B cell (primary cell): ENCODE data around the gene DHRS7B. TPM values are rescaled to one million over a fixed set of nuclear protein-coding genes. Genes with fewer than 3 reads are reported as not detected.

Experiments used
- ATAC-seq: fragments of 200-7000 bp; cut with Tn5 transposase; one replicate; pipeline ENCODE4 v1.10.0; 2021; ENCODE audit warnings: low read depth, mild to moderate bottlenecking, moderate number of reproducible peaks, moderate library complexity
- CTCF ChIA-PET: fragments of 350-600 bp; sonication (Branson Sonifier 250); formaldehyde crosslinking; loops from one replicate; lab custom pipeline; 2021; ENCODE audit warnings: antibody characterized with exemption, inconsistent platforms; lab: Charles Lee
- POLR2A ChIA-PET: fragments of 350-600 bp; sonication (Branson Sonifier 250); formaldehyde crosslinking; loops from one replicate; lab custom pipeline; 2021; ENCODE audit warnings: antibody characterized with exemption; lab: Charles Lee
- DNase-seq: peaks from one replicate; pipeline ENCODE4 v3.0.0; 2013
- H2AFZ ChIP-seq: 2 replicates; pipeline ENCODE4 v1.6.1; 2012; ENCODE audit warnings: mild to moderate bottlenecking, low read depth, low read length; ENCODE audit not compliant: insufficient read depth, poor library complexity, severe bottlenecking
- H3K27ac ChIP-seq, 2 donors: 1 replicate in 1 of 2; 2 replicates in 1 of 2; pipeline ENCODE4 v1.5.1; 2012 to 2013; ENCODE audit warnings: low read length in 2 of 2, mild to moderate bottlenecking in 2 of 2, moderate library complexity in 1 of 2
- H3K27me3 ChIP-seq, 4 experiments: fragments of 200-600 bp in 1 of 4; sonication (generic) in 1 of 4; replicated peaks in 1 of 4; 1 replicate in 2 of 4; 2 replicates in 2 of 4; pipeline versions ENCODE4 v1.6.1 to v1.7.0; 2013 to 2016; ENCODE audit warnings: low read length in 3 of 4, mild to moderate bottlenecking in 2 of 4, mixed read lengths in 1 of 4, moderate library complexity in 1 of 4; ENCODE audit not compliant: insufficient read depth in 4 of 4, control insufficient read depth in 3 of 4; ENCODE audit errors: control extremely low read depth in 1 of 4
- H3K36me3 ChIP-seq, 2 experiments: replicated peaks in 1 of 2; 1 replicate in 1 of 2; 2 replicates in 1 of 2; pipeline versions ENCODE4 v1.6.1 to v1.7.1; 2013; ENCODE audit warnings: low read length in 1 of 2; ENCODE audit not compliant: insufficient read depth in 2 of 2, control insufficient read depth in 1 of 2; ENCODE audit errors: control extremely low read depth in 1 of 2, extremely low read depth in 1 of 2
- H3K4me1 ChIP-seq, 2 donors: fragments of 200-600 bp in 1 of 2; sonication (generic) in 1 of 2; 1 replicate in 1 of 2; 2 replicates in 1 of 2; pipeline versions ENCODE4 v1.5.1 to v1.6.1; 2013 to 2017; ENCODE audit warnings: low read length in 2 of 2; ENCODE audit not compliant: control insufficient read depth in 2 of 2, insufficient read depth in 2 of 2
- H3K4me2 ChIP-seq: replicated peaks from 2 replicates; pipeline ENCODE3; 2012; ENCODE audit warnings: mild to moderate bottlenecking, low read depth, low read length; ENCODE audit not compliant: poor library complexity, severe bottlenecking
- H3K4me3 ChIP-seq, 5 experiments: fragments of 200-600 bp in 1 of 5; sonication (generic) in 1 of 5; 1 replicate in 3 of 5; 2 replicates in 2 of 5; pipeline versions ENCODE4 v1.5.1 to v1.7.0; 2011 to 2016; ENCODE audit warnings: low read length in 4 of 5, mild to moderate bottlenecking in 4 of 5, low read depth in 2 of 5, control low read depth in 1 of 5, moderate library complexity in 1 of 5; ENCODE audit not compliant: insufficient read depth in 1 of 5; ENCODE audit errors: control extremely low read depth in 1 of 5, extremely low read depth in 1 of 5
- H3K79me2 ChIP-seq: fragments of 200-600 bp; sonication (generic); one replicate; pipeline ENCODE4 v1.6.0; 2016; ENCODE audit warnings: low read length; ENCODE audit not compliant: control insufficient read depth, insufficient read depth
- H3K9ac ChIP-seq: fragments of 200-600 bp; sonication (generic); 2 replicates; pipeline ENCODE4 v1.6.1; 2017; ENCODE audit warnings: mild to moderate bottlenecking, low read length, moderate library complexity
- H3K9me3 ChIP-seq, 3 donors: one replicate each; pipeline versions ENCODE4 v1.6.1 to v1.7.1; 2013; ENCODE audit warnings: low read length in 2 of 3; ENCODE audit not compliant: control insufficient read depth in 2 of 3, insufficient read depth in 1 of 3; ENCODE audit errors: control extremely low read depth in 1 of 3
- H4K20me1 ChIP-seq: 2 replicates; pipeline ENCODE4 v1.6.0; 2012; ENCODE audit warnings: mild to moderate bottlenecking, low read length; ENCODE audit not compliant: insufficient read depth, control insufficient read depth, poor library complexity, severe bottlenecking
- H3K27ac Mint-ChIP-seq: one replicate; pipeline ENCODE4 v1.8.0; 2021; ENCODE audit warnings: mixed read lengths
- H3K27me3 Mint-ChIP-seq: one replicate; pipeline ENCODE4 v1.8.0; 2021; ENCODE audit warnings: mixed read lengths
- H3K4me1 Mint-ChIP-seq: one replicate; pipeline ENCODE4 v1.8.0; 2021; ENCODE audit warnings: mixed read lengths
- H3K4me3 Mint-ChIP-seq: one replicate; pipeline ENCODE4 v1.8.0; 2021; ENCODE audit warnings: mixed read lengths
- H3K9me3 Mint-ChIP-seq: one replicate; pipeline ENCODE4 v1.8.0; 2022; ENCODE audit warnings: mixed read lengths; ENCODE audit not compliant: insufficient read depth
- CTCF ChIP-seq: fragments of 200-600 bp; IDR thresholded peaks from one replicate; pipeline ENCODE4 v1.8.0; 2022; ENCODE audit warnings: antibody characterized with exemption, mild to moderate bottlenecking
- EZH2 ChIP-seq: IDR thresholded peaks from 2 replicates; pipeline ENCODE4 v1.6.1; 2012; ENCODE audit warnings: borderline replicate concordance, low read depth, mild to moderate bottlenecking, moderate library complexity, low read length; ENCODE audit not compliant: insufficient read depth, poor library complexity, severe bottlenecking
- WGBS: methylation state at CpG from one replicate; pipeline ENCODE4 v1.1.5; 2013; ENCODE audit warnings: missing lambda C conversion rate; ENCODE audit not compliant: insufficient coverage; 5-methylcytosine and 5-hydroxymethylcytosine counted together
- intact Hi-C: fragments of 100-400 bp; cut with micrococcal nuclease; formaldehyde crosslinking; loops from one replicate; pipeline ENCODE4 v1.10.0; 2022
- polyA plus RNA-seq: library from polyadenylated mRNA; depleted of rRNA; stranded (reverse); fragments of >200 nt; gene quantifications from 2 replicates; pipeline ENCODE4 v1.2.3, GENCODE V29; 2012
- total RNA-seq, 2 donors: library from RNA; stranded (reverse); fragments of 120-200 nt in 1 of 2; gene quantifications; 1 replicate in 1 of 2; 2 replicates in 1 of 2; pipeline versions ENCODE4 v1.2.3 to v1.2.4, GENCODE V29; 2013 to 2022

Gene DHRS7B
- total and polyA plus RNA-seq, 2 donors (not counting 1 experiment from before 2014, with no cell fraction given), result 8.2 to 13.4 TPM

GRCh38 chr17:21174186-21174585, 47.4 kb downstream of the DHRS7B start:
- DNase-seq, result no peak
- intact Hi-C loops, result no loop called here
- CTCF ChIA-PET, result no interaction called here
- TF ChIP-seq CTCF, result no peak
- no peak for TF ChIP-seq EZH2
- Histone ChIP-seq H3K9ac (no peak overlapping the region), H3K36me3 (peaks cover 0 to 17% of the 10 kb centered on the region in 2 experiments), H4K20me1 (peaks cover 9% of the 10 kb centered on the region), H3K79me2 (no peaks in the 10 kb centered on the region), H3K4me1 (peaks cover 7 to 9% of the 10 kb centered on the region in 2 donors), H3K9me3 (no peaks in the 10 kb centered on the region), H3K4me2 (no peak overlapping the region), H3K4me3 (no peak overlapping the region), H2AFZ (no peak overlapping the region), H3K27ac (no peak overlapping the region), H3K27me3 (no peaks in the 10 kb centered on the region)
- Mint-ChIP-seq H3K4me1 (peaks cover 21% of the 10 kb centered on the region), H3K27ac (no peak overlapping the region), H3K9me3 (no peaks in the 10 kb centered on the region), H3K4me3 (no peak overlapping the region), H3K27me3 (no peaks in the 10 kb centered on the region)
- POLR2A ChIA-PET, result no interaction called here
- no peak for ATAC-seq
- WGBS, result 95% methylated on average over 7 of the region's 8 CpGs

DNA sequence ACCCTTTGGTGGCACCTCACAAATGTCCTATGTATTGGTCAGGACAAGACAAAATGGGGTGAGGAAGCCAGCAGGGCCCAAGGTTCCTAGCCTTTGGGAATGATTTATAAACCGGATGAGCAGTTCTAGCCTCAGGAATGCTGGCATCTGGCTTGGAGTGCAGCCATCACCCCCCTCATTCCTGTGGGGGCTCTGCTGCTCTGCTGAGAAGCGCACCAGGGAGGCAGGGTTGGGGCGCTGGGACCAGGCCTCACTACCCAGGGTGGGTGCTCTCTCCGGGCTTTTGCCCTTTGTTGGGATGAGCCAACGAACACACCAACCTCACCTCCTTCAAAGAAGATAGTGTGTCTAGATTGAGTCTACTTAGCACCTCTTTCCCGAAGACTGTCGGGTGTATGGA, 47.9 kb downstream of the DHRS7B start:
- H2AFZ ChIP-seq, result no peak overlapping the region
- H4K20me1 ChIP-seq, result peaks cover 9% of the 10 kb centered on the region
- no peak overlapping the region for H3K27ac ChIP-seq
- no peak for DNase-seq
- Mint-ChIP-seq H3K27me3 (no peaks in the 10 kb centered on the region), H3K4me1 (peaks cover 21% of the 10 kb centered on the region), H3K9me3 (no peaks in the 10 kb centered on the region), H3K4me3 (no peak overlapping the region), H3K27ac (no peak overlapping the region)
- intact Hi-C loops, result no loop called here
- ATAC-seq, result no peak
- H3K27me3 ChIP-seq, result no peaks in the 10 kb centered on the region
- H3K4me2 ChIP-seq, result no peak overlapping the region
- H3K9me3 ChIP-seq, result no peaks in the 10 kb centered on the region
- no peak for TF ChIP-seq EZH2
- TF ChIP-seq CTCF, result no peak
- no peak overlapping the region for H3K9ac ChIP-seq
- H3K4me3 ChIP-seq, result no peak overlapping the region
- H3K4me1 ChIP-seq, result peaks cover 7 to 9% of the 10 kb centered on the region in 2 donors
- POLR2A ChIA-PET, result no interaction called here
- peaks cover 0 to 17% of the 10 kb centered on the region in 2 experiments for H3K36me3 ChIP-seq
- WGBS, result 100% methylated on average over 2 of the region's 7 CpGs
- no peaks in the 10 kb centered on the region for H3K79me2 ChIP-seq
- CTCF ChIA-PET, result no interaction called here
